ENCODE data around the gene KRT81. TPM values are rescaled to one million over a fixed set of nuclear protein-coding genes. Genes with fewer than 3 reads are reported as not detected.

Gene KRT81
- total RNA-seq, 2 donors from 2014 or later = 0.77 TPM; not detected in 1

GRCh38 chr12:52248541-52249461 lies 42.5 kb downstream of the KRT81 start:
- intact Hi-C loops (cut with DNase I) = no loop called here
- Histone ChIP-seq H3K27ac (no peak overlapping the region), H3K4me3 (no peak overlapping the region), H3K4me1 (peaks cover 13% of the 10 kb centered on the region), H3K9me3 (no peaks in the 10 kb centered on the region), H3K9ac (ENCODE audit: low read depth in 2 of 2, low read length in 2 of 2) (no peak overlapping the region), H3K27me3 (no peaks in the 10 kb centered on the region), H3K36me3 (no peaks in the 10 kb centered on the region)
- TF ChIP-seq, protein P1, sequence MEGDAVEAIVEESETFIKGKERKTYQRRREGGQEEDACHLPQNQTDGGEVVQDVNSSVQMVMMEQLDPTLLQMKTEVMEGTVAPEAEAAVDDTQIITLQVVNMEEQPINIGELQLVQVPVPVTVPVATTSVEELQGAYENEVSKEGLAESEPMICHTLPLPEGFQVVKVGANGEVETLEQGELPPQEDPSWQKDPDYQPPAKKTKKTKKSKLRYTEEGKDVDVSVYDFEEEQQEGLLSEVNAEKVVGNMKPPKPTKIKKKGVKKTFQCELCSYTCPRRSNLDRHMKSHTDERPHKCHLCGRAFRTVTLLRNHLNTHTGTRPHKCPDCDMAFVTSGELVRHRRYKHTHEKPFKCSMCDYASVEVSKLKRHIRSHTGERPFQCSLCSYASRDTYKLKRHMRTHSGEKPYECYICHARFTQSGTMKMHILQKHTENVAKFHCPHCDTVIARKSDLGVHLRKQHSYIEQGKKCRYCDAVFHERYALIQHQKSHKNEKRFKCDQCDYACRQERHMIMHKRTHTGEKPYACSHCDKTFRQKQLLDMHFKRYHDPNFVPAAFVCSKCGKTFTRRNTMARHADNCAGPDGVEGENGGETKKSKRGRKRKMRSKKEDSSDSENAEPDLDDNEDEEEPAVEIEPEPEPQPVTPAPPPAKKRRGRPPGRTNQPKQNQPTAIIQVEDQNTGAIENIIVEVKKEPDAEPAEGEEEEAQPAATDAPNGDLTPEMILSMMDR (IDR thresholded peaks at IDR 0.05) = no peak
- DNase-seq = no peak

DNA sequence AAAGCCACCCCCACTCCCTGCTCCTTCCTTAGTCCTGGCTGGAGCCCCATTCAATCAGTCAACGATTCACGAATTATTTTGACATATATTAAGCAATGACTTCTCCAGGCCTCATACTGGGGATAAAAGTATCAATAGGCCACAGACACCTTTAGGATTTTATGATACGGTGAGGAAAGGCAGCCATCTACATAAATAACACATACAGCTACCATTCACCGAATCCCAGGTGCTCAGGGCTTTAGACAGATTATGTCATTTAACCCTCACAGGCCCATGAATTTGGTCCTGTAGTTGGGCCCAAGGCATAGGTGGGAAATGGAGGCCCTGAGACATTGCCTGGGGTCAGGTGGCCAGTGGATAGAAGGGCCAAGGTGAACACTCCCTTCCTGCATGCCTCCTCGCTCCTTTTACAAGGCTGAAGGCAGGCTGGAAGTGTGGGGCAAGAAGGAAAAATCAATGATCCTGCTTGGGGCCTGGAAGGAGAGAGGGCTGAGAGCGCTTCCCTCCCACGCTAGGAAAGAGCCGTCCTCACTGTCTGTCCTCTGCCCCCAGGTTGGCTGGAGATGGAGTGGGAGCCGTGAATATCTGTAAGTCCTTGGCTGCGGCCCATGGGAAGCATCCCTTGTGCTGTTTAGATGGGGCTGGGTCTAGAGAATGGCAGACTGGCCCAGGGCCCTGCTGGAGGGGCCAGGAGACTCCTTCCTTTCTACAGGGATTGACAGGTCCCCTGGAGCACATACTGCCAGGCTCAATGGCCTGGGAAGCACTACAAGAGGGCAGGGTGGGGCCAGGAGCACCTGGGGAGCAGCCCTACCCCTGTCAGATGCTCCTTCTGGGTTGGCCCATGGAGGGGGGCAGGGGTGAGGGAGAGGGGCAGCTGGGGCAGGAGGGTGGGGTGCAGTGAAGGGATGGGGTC lies 43.5 kb downstream of the KRT81 start:
- Histone ChIP-seq H3K9me3 (no peaks in the 10 kb centered on the region), H3K27me3 (no peaks in the 10 kb centered on the region), H3K4me1 (peaks cover 14% of the 10 kb centered on the region), H3K27ac (no peak overlapping the region), H3K9ac (ENCODE audit: low read depth in 2 of 2, low read length in 2 of 2) (no peak overlapping the region), H3K4me3 (no peak overlapping the region), H3K36me3 (no peaks in the 10 kb centered on the region)
- intact Hi-C loops (cut with DNase I) = no loop called here
- no peak for DNase-seq
- TF ChIP-seq, protein P1 (IDR thresholded peaks at IDR 0.05) = no peak

GRCh38 chr12:52246720-52247621 lies 44.4 kb downstream of the KRT81 start:
- H3K27ac ChIP-seq = no peak overlapping the region

DNA sequence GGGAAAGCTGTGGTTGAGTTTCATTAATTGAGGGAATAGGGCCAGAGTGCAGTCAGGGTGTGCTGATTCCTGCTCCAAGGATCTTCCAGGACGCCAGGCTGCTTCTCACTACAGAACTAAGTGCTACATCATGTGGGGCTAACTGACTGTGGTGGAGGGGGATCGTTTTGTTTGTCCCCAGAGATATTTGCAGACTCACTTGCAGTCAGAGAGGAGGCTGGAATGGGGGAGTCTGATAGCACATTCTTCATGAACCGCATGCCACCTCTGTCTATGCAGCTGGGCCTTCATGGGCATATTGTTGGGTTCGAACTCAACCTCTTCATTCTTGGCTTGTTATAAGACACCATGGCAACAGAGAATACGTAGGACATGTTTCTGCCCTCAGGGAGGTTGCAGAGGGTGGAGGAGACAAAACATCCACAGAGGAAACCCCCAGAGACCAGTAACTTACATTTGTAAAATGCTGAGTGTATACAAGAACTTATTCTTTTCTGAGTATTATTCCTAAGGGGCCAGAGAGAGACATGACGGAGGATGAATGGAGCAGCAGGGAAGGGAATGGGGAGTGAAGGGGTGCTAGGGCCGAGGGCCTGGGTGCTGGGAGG lies 45.3 kb downstream of the KRT81 start:
- no peaks in the 10 kb centered on the region for H3K9me3 ChIP-seq
- H3K36me3 ChIP-seq = no peaks in the 10 kb centered on the region
- no peak overlapping the region for H3K9ac ChIP-seq (ENCODE audit: low read depth in 2 of 2, low read length in 2 of 2)
- intact Hi-C loops (cut with DNase I) = no loop called here
- H3K4me3 ChIP-seq = no peak overlapping the region
- peaks cover 14% of the 10 kb centered on the region for H3K4me1 ChIP-seq
- TF ChIP-seq, protein P1 (IDR thresholded peaks at IDR 0.05) = no peak
- H3K27me3 ChIP-seq = no peaks in the 10 kb centered on the region
- no peak for DNase-seq
- no peak overlapping the region for H3K27ac ChIP-seq

More at GRCh38 chr12:52246720-52247621, 44.4 kb downstream of the KRT81 start:
- TF ChIP-seq, protein P1 (IDR thresholded peaks at IDR 0.05) = no peak
- Histone ChIP-seq H3K9ac (ENCODE audit: low read depth in 2 of 2, low read length in 2 of 2) (no peak overlapping the region), H3K4me3 (no peak overlapping the region), H3K4me1 (peaks cover 14% of the 10 kb centered on the region), H3K9me3 (no peaks in the 10 kb centered on the region), H3K27me3 (no peaks in the 10 kb centered on the region), H3K36me3 (no peaks in the 10 kb centered on the region)
- intact Hi-C loops (cut with DNase I) = no loop called here
- peak; percentile 59 for DNase-seq

Measured in colonic mucosa (tissue), 4 donors.